Endodermal cell (in vitro differentiated cells): ENCODE results near the gene SRMS. TPM values are rescaled to one million over a fixed set of nuclear protein-coding genes. Genes with fewer than 3 reads are reported as not detected.

ENCODE experiments used
- DNase-seq: peaks from one replicate; pipeline ENCODE4 v3.0.0-alpha.2; 2017
- H3K27ac ChIP-seq: 2 replicates; pipeline ENCODE4 v1.5.1; 2013; ENCODE audit warnings: mild to moderate bottlenecking, low read depth, low read length, moderate library complexity
- H3K27me3 ChIP-seq: 2 replicates; pipeline ENCODE4 v1.6.1; 2013; ENCODE audit warnings: mild to moderate bottlenecking, low read length, moderate library complexity; ENCODE audit not compliant: insufficient read depth, control insufficient read depth, poor library complexity, severe bottlenecking
- H3K36me3 ChIP-seq: 2 replicates; pipeline ENCODE4 v1.7.0; 2013; ENCODE audit warnings: mild to moderate bottlenecking, low read length, moderate library complexity; ENCODE audit not compliant: control insufficient read depth, insufficient read depth
- H3K4me1 ChIP-seq: one replicate; pipeline ENCODE4 v1.7.0; 2013; ENCODE audit warnings: low read length; ENCODE audit not compliant: control insufficient read depth, insufficient read depth
- H3K4me3 ChIP-seq: 2 replicates; pipeline ENCODE4 v1.5.1; 2013; ENCODE audit warnings: mild to moderate bottlenecking, low read length, moderate library complexity
- H3K9ac ChIP-seq: 2 replicates; pipeline ENCODE4 v1.6.1; 2013; ENCODE audit warnings: mild to moderate bottlenecking, low read length, moderate library complexity; ENCODE audit not compliant: poor library complexity, severe bottlenecking; ENCODE audit errors: extremely low read depth
- H3K9me3 ChIP-seq: 2 replicates; pipeline ENCODE4 v1.6.1; 2013; ENCODE audit warnings: mild to moderate bottlenecking, low read length, moderate library complexity; ENCODE audit not compliant: control insufficient read depth
- H3K27ac Mint-ChIP-seq: 2 replicates; pipeline ENCODE4 v1.8.0; 2020; ENCODE audit warnings: mixed read lengths
- H3K27me3 Mint-ChIP-seq: 2 replicates; pipeline ENCODE4 v1.8.0; 2021; ENCODE audit warnings: mild to moderate bottlenecking, mixed read lengths; ENCODE audit not compliant: insufficient read depth
- H3K36me3 Mint-ChIP-seq: 2 replicates; pipeline ENCODE4 v1.8.0; 2020; ENCODE audit warnings: low read depth, mixed read lengths
- H3K4me1 Mint-ChIP-seq: 2 replicates; pipeline ENCODE4 v1.8.0; 2020; ENCODE audit warnings: mixed read lengths
- H3K4me3 Mint-ChIP-seq: 2 replicates; pipeline ENCODE4 v1.8.0; 2020; ENCODE audit warnings: mild to moderate bottlenecking, moderate library complexity, mixed read lengths
- H3K9me3 Mint-ChIP-seq: 2 replicates; pipeline ENCODE4 v1.8.0; 2020; ENCODE audit warnings: mild to moderate bottlenecking, mixed read lengths
- CTCF ChIP-seq: fragments of 200-600 bp; sonication (generic); conservative IDR thresholded peaks from 2 replicates; pipeline ENCODE4 v1.5.0; 2021; ENCODE audit warnings: antibody characterized with exemption, mild to moderate bottlenecking
- WGBS, 2 experiments: methylation state at CpG; one replicate each; pipeline versions ENCODE4 v1.1.5 to v1.1.7; 2013; ENCODE audit warnings: missing lambda C conversion rate in 2 of 2, mixed read lengths in 1 of 2; ENCODE audit not compliant: insufficient coverage in 1 of 2, insufficient read length in 1 of 2; 5-methylcytosine and 5-hydroxymethylcytosine counted together
- total RNA-seq, 2 donors: library from RNA; stranded (reverse); fragmentation: NEBNext Ultra II Directional in 1 of 2; extraction: Animal tissue kit (Norgen Biotek cat#: 25700) in 1 of 2; gene quantifications; 2 replicates in 1 of 2; 3 replicates in 1 of 2; pipeline ENCODE4 v1.2.1, GENCODE V29; 2021

The SRMS gene
- total RNA-seq, 2 donors from 2014 or later = not detected

- no peaks in the 10 kb centered on the region for H3K27me3 ChIP-seq
- peaks cover 5% of the 10 kb centered on the region for H3K4me1 Mint-ChIP-seq
- no peak overlapping the region for H3K4me3 Mint-ChIP-seq
- H3K36me3 Mint-ChIP-seq = no peaks in the 10 kb centered on the region
- TF ChIP-seq CTCF = no peak
- no peaks in the 10 kb centered on the region for H3K9me3 ChIP-seq
- H3K4me1 ChIP-seq = no peaks in the 10 kb centered on the region
- H3K27ac ChIP-seq = no peak overlapping the region
- no peaks in the 10 kb centered on the region for H3K36me3 ChIP-seq
- WGBS, 2 experiments = 88 to 91% methylated on average over 38 to 49 of the region's 49 CpGs
- no peak overlapping the region for H3K27ac Mint-ChIP-seq
- DNase-seq = no peak
- no peaks in the 10 kb centered on the region for H3K27me3 Mint-ChIP-seq
- H3K9me3 Mint-ChIP-seq = no peaks in the 10 kb centered on the region
- H3K4me3 ChIP-seq = no peak overlapping the region
- H3K9ac ChIP-seq = no peak overlapping the region
Measured at GRCh38 chr20:63540417-63541186, 6.9 kb downstream of the SRMS start.

GRCh38 chr20:63539441-63540370 is 7.8 kb downstream of the SRMS start:
- DNase-seq = no peak

GRCh38 chr20:63539092-63539430 is 8.5 kb downstream of the SRMS start:
- DNase-seq = no peak
- H3K4me1 ChIP-seq = no peaks in the 10 kb centered on the region

More at GRCh38 chr20:63539441-63540370, 7.8 kb downstream of the SRMS start:
- H3K27ac Mint-ChIP-seq = no peak overlapping the region
- Histone ChIP-seq H3K9me3 (no peaks in the 10 kb centered on the region), H3K27ac (no peak overlapping the region), H3K36me3 (no peaks in the 10 kb centered on the region), H3K27me3 (no peaks in the 10 kb centered on the region), H3K9ac (no peak overlapping the region), H3K4me3 (no peak overlapping the region), H3K4me1 (no peaks in the 10 kb centered on the region)
- H3K4me1 Mint-ChIP-seq = no peaks in the 10 kb centered on the region
- no peak overlapping the region for H3K4me3 Mint-ChIP-seq
- no peaks in the 10 kb centered on the region for H3K36me3 Mint-ChIP-seq
- H3K27me3 Mint-ChIP-seq = no peaks in the 10 kb centered on the region
- no peaks in the 10 kb centered on the region for H3K9me3 Mint-ChIP-seq
- WGBS, 2 experiments = 93 to 97% methylated on average over 14 to 29 of the region's 29 CpGs
- TF ChIP-seq CTCF = no peak

More at GRCh38 chr20:63539092-63539430, 8.5 kb downstream of the SRMS start:
- WGBS, 2 experiments = 91 to 93% methylated on average over 12 of the region's 12 CpGs
- Mint-ChIP-seq H3K9me3 (no peaks in the 10 kb centered on the region), H3K27me3 (no peaks in the 10 kb centered on the region), H3K27ac (no peak overlapping the region), H3K4me3 (no peak overlapping the region), H3K4me1 (no peaks in the 10 kb centered on the region), H3K36me3 (no peaks in the 10 kb centered on the region)
- Histone ChIP-seq H3K27me3 (no peaks in the 10 kb centered on the region), H3K4me3 (no peak overlapping the region), H3K9ac (no peak overlapping the region), H3K27ac (no peak overlapping the region), H3K9me3 (no peaks in the 10 kb centered on the region), H3K36me3 (no peaks in the 10 kb centered on the region)
- TF ChIP-seq CTCF = no peak
